ENCODE data around the gene CFAP73. TPM values are rescaled to one million over a fixed set of nuclear protein-coding genes. Genes with fewer than 3 reads are reported as not detected.
A peak's percentile ranks its signal among the peaks of the same experiment; 100 is the strongest.
"Not testable (repeated sequence)": the region's sequence is repeated elsewhere in the genome, so short reads cannot be mapped to it uniquely, and the experiment has no call there.

The CFAP73 gene
- total and polyA plus RNA-seq, 2 experiments from 2014 or later = 0.50 to 0.59 TPM

DNA sequence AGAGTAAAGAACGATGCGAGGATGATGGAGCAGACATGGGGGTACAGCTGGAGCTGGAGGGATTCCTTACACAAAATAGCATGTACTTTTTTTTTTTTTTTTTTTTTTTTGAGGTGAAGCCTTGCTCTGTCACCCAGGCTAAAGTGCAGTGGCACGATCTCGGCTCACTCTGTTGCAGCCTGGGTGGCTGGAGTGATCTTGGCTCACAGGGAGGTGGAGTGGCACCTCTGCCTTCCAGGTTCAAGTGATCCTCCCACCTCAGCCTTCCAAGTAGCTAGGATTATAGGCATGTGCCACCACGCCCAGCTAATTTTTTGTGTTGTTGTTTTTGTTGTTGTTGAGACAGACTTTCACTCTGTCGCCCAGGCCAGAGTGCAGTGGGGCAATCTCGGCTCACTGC, 8.8 kb upstream of the CFAP73 start (continued):
- TF ChIP-seq, protein P1, sequence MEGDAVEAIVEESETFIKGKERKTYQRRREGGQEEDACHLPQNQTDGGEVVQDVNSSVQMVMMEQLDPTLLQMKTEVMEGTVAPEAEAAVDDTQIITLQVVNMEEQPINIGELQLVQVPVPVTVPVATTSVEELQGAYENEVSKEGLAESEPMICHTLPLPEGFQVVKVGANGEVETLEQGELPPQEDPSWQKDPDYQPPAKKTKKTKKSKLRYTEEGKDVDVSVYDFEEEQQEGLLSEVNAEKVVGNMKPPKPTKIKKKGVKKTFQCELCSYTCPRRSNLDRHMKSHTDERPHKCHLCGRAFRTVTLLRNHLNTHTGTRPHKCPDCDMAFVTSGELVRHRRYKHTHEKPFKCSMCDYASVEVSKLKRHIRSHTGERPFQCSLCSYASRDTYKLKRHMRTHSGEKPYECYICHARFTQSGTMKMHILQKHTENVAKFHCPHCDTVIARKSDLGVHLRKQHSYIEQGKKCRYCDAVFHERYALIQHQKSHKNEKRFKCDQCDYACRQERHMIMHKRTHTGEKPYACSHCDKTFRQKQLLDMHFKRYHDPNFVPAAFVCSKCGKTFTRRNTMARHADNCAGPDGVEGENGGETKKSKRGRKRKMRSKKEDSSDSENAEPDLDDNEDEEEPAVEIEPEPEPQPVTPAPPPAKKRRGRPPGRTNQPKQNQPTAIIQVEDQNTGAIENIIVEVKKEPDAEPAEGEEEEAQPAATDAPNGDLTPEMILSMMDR (conservative IDR thresholded peaks at IDR 0.05; ENCODE audit: low read depth in 2 of 2) = no peak
- TF ChIP-seq CREB1 (CRISPR knock-in tag; IDR thresholded peaks at IDR 0.05; ENCODE audit: low read depth) (no peak), JUNB (IDR thresholded peaks at IDR 0.05; ENCODE audit: unreplicated experiment) (no peak), POLR2AphosphoS5 (IDR thresholded peaks at IDR 0.05; ENCODE audit: low read depth) (no peak)

DNA sequence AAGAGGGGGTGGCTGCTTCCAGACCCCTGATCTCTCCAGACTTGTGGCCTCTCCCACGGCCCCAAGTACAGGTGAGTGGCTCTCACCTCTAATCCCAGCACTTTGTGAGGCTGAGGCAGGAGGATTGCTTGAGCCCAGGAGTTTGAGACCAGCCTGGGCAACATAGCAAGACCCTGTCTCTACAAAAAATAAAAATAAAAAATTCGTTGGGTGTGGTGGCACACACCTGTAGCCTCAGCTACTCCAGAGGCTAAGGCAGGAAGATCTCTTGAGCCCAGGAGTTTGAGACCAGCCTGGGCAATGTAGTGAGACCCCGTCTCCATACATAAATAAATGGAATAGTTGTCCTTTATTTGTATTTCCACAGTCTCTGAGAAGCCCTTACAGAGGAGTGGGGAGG, 7.8 kb upstream of the CFAP73 start:
- not testable (repeated sequence) for ATAC-seq

DNA sequence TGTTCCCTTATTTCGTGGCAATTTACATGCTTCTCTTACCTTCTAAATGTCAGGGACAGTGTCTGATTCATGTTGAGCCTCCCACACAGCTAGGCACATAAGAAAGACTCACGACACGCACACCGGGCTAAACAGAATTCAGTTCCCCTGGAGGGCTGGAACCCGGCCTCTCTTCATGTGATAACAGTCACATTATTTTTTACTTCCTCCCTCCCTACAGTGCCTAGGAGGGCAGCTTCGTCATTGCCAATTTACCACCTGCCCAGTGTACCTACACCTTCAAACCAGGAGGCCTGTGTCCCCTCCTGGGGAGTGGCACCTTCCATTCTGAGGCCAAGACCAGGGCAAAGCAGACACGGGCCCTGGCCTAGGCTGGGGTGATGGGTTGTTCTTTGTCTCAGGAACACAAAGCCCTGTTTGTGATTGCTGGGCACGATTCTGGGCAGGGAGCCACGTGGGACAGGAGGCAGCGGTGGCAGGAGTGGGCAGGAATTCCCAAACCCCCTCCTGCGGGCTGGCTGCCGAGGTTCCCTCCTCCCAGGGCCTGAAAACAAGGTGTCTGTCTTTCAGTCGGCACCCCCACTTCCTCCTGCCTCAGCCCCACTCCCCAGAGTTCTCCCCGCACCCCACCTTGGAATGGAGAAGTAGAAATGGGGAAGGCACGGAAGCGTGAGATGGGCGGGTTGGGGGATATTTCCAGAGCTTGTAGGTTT, 7.2 kb upstream of the CFAP73 start:
- H3K4me3 Mint-ChIP-seq = no peak overlapping the region
- ATAC-seq (peak; percentile 34; the same call in 2 of the 3 replicates), DNase-seq (ENCODE audit: low spot score) (no peak)
- H4K20me1 ChIP-seq (replicated peaks; ENCODE audit: insufficient read depth) = no peaks in the 10 kb centered on the region
- H3K27me3 Mint-ChIP-seq (ENCODE audit: insufficient read depth, low read depth, poor library complexity) = peaks cover 4% of the 10 kb centered on the region
- H3K4me3 ChIP-seq = no peak overlapping the region
- H3K27ac ChIP-seq (ENCODE audit: low read depth) = no peak overlapping the region
- peaks cover 7% of the 10 kb centered on the region; the same call in 1 of the 3 replicates for H3K4me1 Mint-ChIP-seq
- peaks cover 3% of the 10 kb centered on the region; the same call in 1 of the 3 replicates for H3K36me3 Mint-ChIP-seq (ENCODE audit: low read depth)
- no peaks in the 10 kb centered on the region for H3K27me3 ChIP-seq (ENCODE audit: insufficient read depth)
- H3K4me1 ChIP-seq (ENCODE audit: insufficient read depth) = no peaks in the 10 kb centered on the region
- no peaks in the 10 kb centered on the region for H3F3A ChIP-seq (replicated peaks; ENCODE audit: low read depth)
- peak overlapping the region; percentile 90 for H2AFZ ChIP-seq
- H3K36me3 ChIP-seq (ENCODE audit: insufficient read depth) = no peaks in the 10 kb centered on the region
- no peak overlapping the region for H3K27ac Mint-ChIP-seq
- peaks cover 5% of the 10 kb centered on the region; the same call in 2 of the 3 replicates for H3K9me3 Mint-ChIP-seq
- no peaks in the 10 kb centered on the region for H3K9me2 ChIP-seq (ENCODE audit: insufficient read depth)
- no peaks in the 10 kb centered on the region for H3K79me2 ChIP-seq (replicated peaks; ENCODE audit: insufficient read depth)
- no peak overlapping the region for H3K4me2 ChIP-seq
- TF ChIP-seq, protein P2, sequence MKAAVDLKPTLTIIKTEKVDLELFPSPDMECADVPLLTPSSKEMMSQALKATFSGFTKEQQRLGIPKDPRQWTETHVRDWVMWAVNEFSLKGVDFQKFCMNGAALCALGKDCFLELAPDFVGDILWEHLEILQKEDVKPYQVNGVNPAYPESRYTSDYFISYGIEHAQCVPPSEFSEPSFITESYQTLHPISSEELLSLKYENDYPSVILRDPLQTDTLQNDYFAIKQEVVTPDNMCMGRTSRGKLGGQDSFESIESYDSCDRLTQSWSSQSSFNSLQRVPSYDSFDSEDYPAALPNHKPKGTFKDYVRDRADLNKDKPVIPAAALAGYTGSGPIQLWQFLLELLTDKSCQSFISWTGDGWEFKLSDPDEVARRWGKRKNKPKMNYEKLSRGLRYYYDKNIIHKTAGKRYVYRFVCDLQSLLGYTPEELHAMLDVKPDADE (IDR thresholded peaks at IDR 0.05) = no peak
- TF ChIP-seq EZH2 (IDR thresholded peaks at IDR 0.05; ENCODE audit: low read depth, unreplicated experiment) = no peak
- TF ChIP-seq EZH2phosphoT487 (IDR thresholded peaks at IDR 0.05; ENCODE audit: unreplicated experiment) = no peak
- no peak for TF ChIP-seq NANOG (IDR thresholded peaks at IDR 0.05; ENCODE audit: borderline replicate concordance)
- TF ChIP-seq CREB1 (CRISPR knock-in tag; IDR thresholded peaks at IDR 0.05; ENCODE audit: low read depth) = no peak
- no peak for TF ChIP-seq STAT1 (IDR thresholded peaks at IDR 0.05; ENCODE audit: unreplicated experiment)
- no peak for TF ChIP-seq JUNB (IDR thresholded peaks at IDR 0.05; ENCODE audit: unreplicated experiment)
- TF ChIP-seq, protein P1 (conservative IDR thresholded peaks at IDR 0.05; ENCODE audit: low read depth in 2 of 2) = no peak

More for the DNA sequence above, 7.8 kb upstream of the CFAP73 start:
- H3K27me3 ChIP-seq (ENCODE audit: insufficient read depth); H3K4me3 Mint-ChIP-seq; H3K9me2 ChIP-seq (ENCODE audit: insufficient read depth); H3K27ac Mint-ChIP-seq; H3K9me3 Mint-ChIP-seq; H3K36me3 ChIP-seq (ENCODE audit: insufficient read depth); H3K4me1 ChIP-seq (ENCODE audit: insufficient read depth); H3K4me2 ChIP-seq; H4K20me1 ChIP-seq (replicated peaks; ENCODE audit: insufficient read depth); H3K4me1 Mint-ChIP-seq; H3K36me3 Mint-ChIP-seq (ENCODE audit: low read depth); H3K27me3 Mint-ChIP-seq (ENCODE audit: insufficient read depth, low read depth, poor library complexity); DNase-seq (ENCODE audit: low spot score); H3K79me2 ChIP-seq (replicated peaks; ENCODE audit: insufficient read depth); H2AFZ ChIP-seq; H3K27ac ChIP-seq (ENCODE audit: low read depth); H3F3A ChIP-seq (replicated peaks; ENCODE audit: low read depth); H3K4me3 ChIP-seq: not testable (repeated sequence)
